GM12891 (cell line): ENCODE results near the gene GNE.
"Not testable (repeated sequence)": the region's sequence is repeated elsewhere in the genome, so short reads cannot be mapped to it uniquely, and the experiment has no call there.

Experiments
- POLR2A ChIP-seq: IDR thresholded peaks from 2 replicates; pipeline ENCODE4 v1.6.1; 2011; ENCODE audit warnings: low read depth, low read length, control low read depth
- POLR2AphosphoS5 ChIP-seq: IDR thresholded peaks from 2 replicates; pipeline ENCODE4 v1.6.1; 2011; ENCODE audit warnings: low read depth, low read length, control low read depth
- POU2F2 ChIP-seq: IDR thresholded peaks from 2 replicates; pipeline ENCODE4 v1.6.1; 2011; ENCODE audit warnings: low read depth, mild to moderate bottlenecking, control low read depth, low read length, moderate library complexity
- SPI1 ChIP-seq: IDR thresholded peaks from 2 replicates; pipeline ENCODE4 v1.6.1; 2011; ENCODE audit warnings: low read depth, low read length, control low read depth
- TAF1 ChIP-seq: IDR thresholded peaks from 2 replicates; pipeline ENCODE4 v1.6.1; 2011; ENCODE audit warnings: low read depth, low read length, control low read depth

DNA sequence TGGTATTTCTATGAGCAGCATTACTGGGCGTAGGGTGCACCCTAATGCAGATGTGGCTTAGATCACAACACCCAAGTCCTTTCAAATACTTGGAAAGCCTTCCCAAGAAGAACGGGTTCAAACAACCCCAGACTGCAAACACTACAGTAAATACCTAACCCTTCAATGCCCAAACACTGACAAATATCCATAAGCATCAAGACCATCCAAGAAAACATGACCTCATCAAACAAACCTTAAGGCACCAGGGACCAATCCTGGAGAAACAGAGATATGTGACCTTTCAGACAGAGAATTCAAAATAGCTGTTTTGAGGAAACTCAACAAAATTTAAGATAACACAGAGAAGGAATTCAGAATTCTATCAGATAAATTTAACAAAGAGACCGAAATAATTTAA, 83.0 kb downstream of the GNE start:
- not testable (repeated sequence) for TF ChIP-seq POLR2AphosphoS5, POLR2A, SPI1, TAF1, POU2F2
